HL-60 (cell line): Measurements from ENCODE around the gene ADGRD2.

Experiments used
- DNase-seq, 2 experiments: peaks; one replicate each; pipeline ENCODE4 v3.0.0-alpha.2; 2010 to 2020; ENCODE audit warnings: low read depth in 1 of 2, low spot score in 1 of 2
- H3K27ac ChIP-seq: fragments of 250-450 bp; sonication (Bioruptor Pico); replicated peaks from 2 replicates; pipeline ENCODE4 v1.5.1; 2020; ENCODE audit warnings: mild to moderate bottlenecking, moderate library complexity
- H3K27me3 ChIP-seq: fragments of 250-450 bp; sonication (Bioruptor Pico); 2 replicates; pipeline ENCODE4 v1.5.1; 2021; ENCODE audit warnings: mild to moderate bottlenecking, moderate library complexity; ENCODE audit not compliant: insufficient read depth, poor library complexity, severe bottlenecking
- H3K4me3 ChIP-seq: replicated peaks from 2 replicates; pipeline ENCODE4 v1.5.1; 2011; ENCODE audit warnings: mild to moderate bottlenecking, control low read depth, low read length; ENCODE audit not compliant: insufficient read depth
- CTCF ChIP-seq: IDR thresholded peaks from one replicate; pipeline ENCODE4 v1.5.1; 2011; ENCODE audit warnings: low read length, control low read depth, inconsistent platforms; ENCODE audit not compliant: insufficient read depth
- GABPA ChIP-seq: IDR thresholded peaks from 2 replicates; pipeline ENCODE4 v1.6.1; 2012; ENCODE audit warnings: low read depth
- POLR2AphosphoS5 ChIP-seq: IDR thresholded peaks from 2 replicates; pipeline ENCODE4 v1.6.1; 2012; ENCODE audit warnings: low read depth
- REST ChIP-seq: IDR thresholded peaks from 2 replicates; pipeline ENCODE4 v1.6.1; 2012; ENCODE audit warnings: low read depth; ENCODE audit not compliant: insufficient replicate concordance
- SPI1 ChIP-seq: IDR thresholded peaks from 2 replicates; pipeline ENCODE4 v1.6.1; 2012; ENCODE audit warnings: low read depth, mild to moderate bottlenecking, borderline replicate concordance

The ADGRD2 gene

GRCh38 chr9:124496075-124496449, 45.8 kb downstream of the ADGRD2 start:
- no peak for DNase-seq
- H3K27ac ChIP-seq, result no peak overlapping the region
- H3K4me3 ChIP-seq, result no peak overlapping the region
- H3K27me3 ChIP-seq, result no peaks in the 10 kb centered on the region
- no peak for TF ChIP-seq GABPA
- no peak for TF ChIP-seq CTCF
- no peak for TF ChIP-seq POLR2AphosphoS5
- no peak for TF ChIP-seq REST
- no peak for TF ChIP-seq SPI1

GRCh38 chr9:124496463-124496862, 46.2 kb downstream of the ADGRD2 start:
- no peak for TF ChIP-seq SPI1
- no peak for TF ChIP-seq POLR2AphosphoS5
- TF ChIP-seq CTCF, result no peak
- TF ChIP-seq GABPA, result no peak
- TF ChIP-seq REST, result no peak

GRCh38 chr9:124497441-124497840, 47.2 kb downstream of the ADGRD2 start:
- Histone ChIP-seq H3K4me3 (no peak overlapping the region), H3K27ac (no peak overlapping the region), H3K27me3 (peaks cover 6% of the 10 kb centered on the region)
- TF ChIP-seq CTCF, result no peak
- TF ChIP-seq REST, result no peak
- TF ChIP-seq GABPA, result no peak
- TF ChIP-seq SPI1, result no peak
- no peak for TF ChIP-seq POLR2AphosphoS5
- no peak for DNase-seq

More at GRCh38 chr9:124496463-124496862, 46.2 kb downstream of the ADGRD2 start:
- Histone ChIP-seq H3K4me3 (no peak overlapping the region), H3K27me3 (peaks cover 4% of the 10 kb centered on the region), H3K27ac (no peak overlapping the region)
- no peak for DNase-seq
